GM12801 (cell line): ENCODE data around the gene GATA5.

ENCODE experiments used
- CTCF ChIP-seq: IDR thresholded peaks from one replicate; pipeline ENCODE4 v1.5.1; 2011; ENCODE audit warnings: control low read depth; ENCODE audit not compliant: insufficient read length; ENCODE audit errors: extremely low read depth

GATA5 gene

DNA sequence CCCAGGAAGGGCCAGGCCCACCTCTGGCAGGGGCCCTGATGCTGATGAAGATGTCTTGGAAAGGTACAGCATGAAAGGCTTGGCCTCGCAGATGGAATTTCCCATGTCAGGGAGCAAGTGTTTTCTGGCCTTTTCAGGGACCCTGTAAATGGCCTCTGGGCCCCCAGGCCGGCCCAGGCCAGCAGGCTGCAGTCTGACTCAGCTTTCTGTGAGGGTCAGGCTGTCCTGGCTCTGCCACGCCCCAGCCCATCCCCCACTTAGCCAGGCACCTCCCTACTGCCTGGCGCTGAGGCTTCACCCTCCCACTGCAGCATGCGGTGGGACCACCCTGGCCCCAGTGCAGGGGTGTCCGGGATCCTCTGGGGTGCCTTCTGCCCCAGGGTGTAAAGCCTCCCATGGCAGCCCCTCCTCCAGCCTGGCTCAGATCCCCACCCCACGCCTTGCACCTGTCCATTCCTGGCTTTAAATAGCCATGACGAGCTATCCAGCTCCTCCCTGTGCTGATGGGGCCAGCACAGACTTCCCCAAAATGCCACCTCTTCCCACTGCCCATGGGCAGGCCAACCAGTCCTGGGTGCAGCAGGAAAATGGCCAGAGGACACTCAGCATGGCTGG lies 35.6 kb upstream of the GATA5 start:
- TF ChIP-seq CTCF, result no peak

DNA sequence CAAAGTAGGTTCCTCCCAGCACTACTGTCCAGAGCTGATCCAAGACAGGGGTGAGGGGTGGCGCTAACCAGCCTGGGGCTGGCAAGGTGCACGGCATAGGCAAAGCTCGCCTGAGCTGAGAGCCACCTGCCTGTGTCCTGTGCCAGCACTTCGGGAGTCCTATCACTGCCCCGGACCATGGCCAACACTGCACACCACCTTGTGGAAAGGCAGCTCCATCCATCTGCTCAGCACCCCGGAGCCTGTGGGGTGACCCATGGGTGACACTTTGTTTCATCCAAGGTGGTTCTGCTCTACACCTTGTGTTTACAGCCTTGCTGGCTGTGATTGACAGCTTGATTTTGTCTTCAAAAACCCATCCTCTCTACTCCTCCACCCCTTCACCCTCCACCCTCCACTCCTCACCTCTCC lies 32.9 kb upstream of the GATA5 start:
- no peak for TF ChIP-seq CTCF

DNA sequence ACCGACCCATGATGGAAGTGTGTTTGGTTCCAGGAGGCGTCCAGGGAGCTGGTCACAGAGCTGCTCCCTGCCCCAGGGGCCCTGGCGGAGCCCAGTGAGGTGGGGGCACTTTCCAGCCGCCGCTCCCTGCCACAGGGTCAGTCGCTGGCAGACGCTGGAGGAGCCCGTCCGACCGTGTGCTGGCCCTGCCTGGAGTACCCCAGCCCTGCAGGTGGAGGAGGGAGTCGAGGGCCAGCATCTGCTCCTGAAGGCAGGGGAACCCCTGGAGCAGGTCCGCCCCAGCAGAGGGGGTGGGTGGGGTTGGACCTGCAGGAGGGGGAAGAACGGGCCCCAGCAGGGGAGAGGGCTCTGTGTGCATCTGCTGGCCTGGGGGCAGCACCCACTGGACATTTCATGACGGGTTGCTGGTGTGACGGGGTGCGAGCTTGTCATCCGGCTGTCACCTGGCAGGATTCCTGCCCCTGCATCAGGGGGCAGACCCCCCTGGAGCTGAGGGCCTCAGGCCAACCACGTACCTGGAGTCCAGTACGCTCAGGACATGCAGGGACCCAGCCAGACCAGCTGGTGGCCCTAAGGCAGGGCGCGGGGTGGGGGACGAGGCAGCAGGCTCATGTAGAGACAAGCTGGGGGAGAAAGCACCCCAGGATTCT lies 32.3 kb upstream of the GATA5 start:
- TF ChIP-seq CTCF, result no peak

DNA sequence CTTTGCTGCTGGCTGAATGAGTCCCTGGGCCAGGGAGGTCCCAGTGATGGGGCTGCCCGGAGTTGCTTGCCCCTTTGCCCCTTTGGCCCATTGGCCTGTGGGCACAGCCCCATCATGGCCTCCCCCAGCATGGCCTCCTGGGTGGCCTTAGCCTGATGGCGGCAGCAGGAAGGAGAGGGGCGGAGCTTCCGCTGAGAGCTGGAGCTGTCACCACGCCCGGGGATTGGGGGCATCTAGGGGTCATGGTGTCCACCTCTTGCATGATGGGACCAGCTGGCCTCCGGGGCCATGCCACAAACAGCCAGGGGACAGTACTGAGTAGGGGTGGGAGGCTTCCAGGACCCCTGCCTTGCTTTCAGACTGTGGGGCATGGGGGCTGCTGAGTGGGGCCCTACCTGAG lies 31.5 kb upstream of the GATA5 start:
- no peak for TF ChIP-seq CTCF

DNA sequence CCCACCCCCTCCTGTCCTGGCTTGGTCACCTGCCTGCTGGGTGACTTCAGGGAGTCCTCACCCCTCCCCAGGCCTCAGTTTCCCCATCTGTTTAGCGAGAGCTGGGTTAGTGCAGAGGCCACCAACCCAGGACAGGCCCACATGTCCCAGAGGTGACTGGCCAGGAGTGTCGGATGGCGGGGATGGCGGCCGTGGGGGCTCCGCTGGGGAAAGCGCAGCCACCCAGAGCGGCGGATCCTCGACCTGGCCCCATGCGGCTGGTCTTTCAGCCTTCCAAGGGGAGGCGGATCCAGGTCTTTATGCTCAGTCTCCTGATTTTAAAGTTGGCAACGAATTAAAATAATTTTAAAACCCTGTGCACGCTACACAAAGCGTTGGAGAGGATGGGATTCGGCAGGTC lies 31.0 kb upstream of the GATA5 start:
- no peak for TF ChIP-seq CTCF

GRCh38 chr20:62506087-62506486 lies 30.3 kb upstream of the GATA5 start:
- no peak for TF ChIP-seq CTCF

- TF ChIP-seq CTCF, result no peak
Observed at GRCh38 chr20:62505337-62506045, 29.7 kb upstream of the GATA5 start.
